GM23338 (cell line): ENCODE measurements around the gene PKD2L2.

ENCODE experiments used
- CREB1 ChIP-seq: fragments of 250-450 bp; sonication (Bioruptor Pico); IDR thresholded peaks from 2 replicates; pipeline ENCODE4 v1.5.0; 2020; ENCODE audit warnings: low read depth, mild to moderate bottlenecking, moderate library complexity
- EZH2 ChIP-seq: fragments of 200-600 bp; sonication (generic); IDR thresholded peaks from one replicate; pipeline ENCODE4 v1.8.0; 2017; ENCODE audit warnings: antibody characterized with exemption, mild to moderate bottlenecking, low read depth; ENCODE audit not compliant: unreplicated experiment
- EZH2phosphoT487 ChIP-seq: fragments of 200-600 bp; sonication (generic); IDR thresholded peaks from one replicate; pipeline ENCODE4 v1.8.1; 2018; ENCODE audit warnings: antibody characterized with exemption; ENCODE audit not compliant: unreplicated experiment
- POLR2AphosphoS5 ChIP-seq: IDR thresholded peaks from 2 replicates; pipeline ENCODE4 v1.6.1; 2016; ENCODE audit warnings: antibody characterized with exemption, low read depth
- TF ChIP-seq, protein P1 (sequence below), 2 experiments: fragments of 200-600 bp in 1 of 2; sonication (generic) in 1 of 2; conservative IDR thresholded peaks; 2 replicates each; pipeline versions ENCODE4 v1.5.1 to v1.6.1; 2016 to 2017; ENCODE audit warnings: antibody characterized with exemption in 2 of 2, low read depth in 2 of 2, mild to moderate bottlenecking in 2 of 2, moderate library complexity in 1 of 2
- TF ChIP-seq, protein P2 (sequence below): IDR thresholded peaks from one replicate; pipeline ENCODE4 v1.6.1; 2018; ENCODE audit warnings: antibody characterized with exemption; ENCODE audit not compliant: unreplicated experiment

DNA sequence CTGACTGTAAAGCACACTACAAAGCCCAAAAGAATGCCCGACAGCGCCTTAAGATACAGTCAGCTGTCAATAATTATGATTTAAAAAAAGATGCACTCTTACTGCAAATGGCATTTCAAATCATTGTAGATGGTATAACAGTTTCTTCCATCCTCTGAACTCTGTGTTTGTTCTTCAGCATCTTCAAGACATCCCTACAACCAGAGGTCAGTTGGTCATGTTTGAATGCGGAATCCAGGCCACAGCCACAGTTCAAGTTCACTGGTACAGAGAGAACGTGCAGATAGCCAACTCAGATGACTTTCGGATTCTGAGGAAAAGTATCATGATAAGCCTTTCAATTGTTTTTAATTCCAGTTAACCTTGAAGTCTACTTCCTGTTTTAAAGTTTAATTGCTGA lies 30.3 kb upstream of the PKD2L2 start:
- TF ChIP-seq EZH2: no peak
- TF ChIP-seq, protein P1, sequence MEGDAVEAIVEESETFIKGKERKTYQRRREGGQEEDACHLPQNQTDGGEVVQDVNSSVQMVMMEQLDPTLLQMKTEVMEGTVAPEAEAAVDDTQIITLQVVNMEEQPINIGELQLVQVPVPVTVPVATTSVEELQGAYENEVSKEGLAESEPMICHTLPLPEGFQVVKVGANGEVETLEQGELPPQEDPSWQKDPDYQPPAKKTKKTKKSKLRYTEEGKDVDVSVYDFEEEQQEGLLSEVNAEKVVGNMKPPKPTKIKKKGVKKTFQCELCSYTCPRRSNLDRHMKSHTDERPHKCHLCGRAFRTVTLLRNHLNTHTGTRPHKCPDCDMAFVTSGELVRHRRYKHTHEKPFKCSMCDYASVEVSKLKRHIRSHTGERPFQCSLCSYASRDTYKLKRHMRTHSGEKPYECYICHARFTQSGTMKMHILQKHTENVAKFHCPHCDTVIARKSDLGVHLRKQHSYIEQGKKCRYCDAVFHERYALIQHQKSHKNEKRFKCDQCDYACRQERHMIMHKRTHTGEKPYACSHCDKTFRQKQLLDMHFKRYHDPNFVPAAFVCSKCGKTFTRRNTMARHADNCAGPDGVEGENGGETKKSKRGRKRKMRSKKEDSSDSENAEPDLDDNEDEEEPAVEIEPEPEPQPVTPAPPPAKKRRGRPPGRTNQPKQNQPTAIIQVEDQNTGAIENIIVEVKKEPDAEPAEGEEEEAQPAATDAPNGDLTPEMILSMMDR (conservative IDR thresholded peaks at IDR 0.05; ENCODE audit: low read depth in 2 of 2): no peak
- TF ChIP-seq POLR2AphosphoS5: no peak
- no peak for TF ChIP-seq CREB1 (CRISPR knock-in tag)
- no peak for TF ChIP-seq EZH2phosphoT487
- TF ChIP-seq, protein P2, sequence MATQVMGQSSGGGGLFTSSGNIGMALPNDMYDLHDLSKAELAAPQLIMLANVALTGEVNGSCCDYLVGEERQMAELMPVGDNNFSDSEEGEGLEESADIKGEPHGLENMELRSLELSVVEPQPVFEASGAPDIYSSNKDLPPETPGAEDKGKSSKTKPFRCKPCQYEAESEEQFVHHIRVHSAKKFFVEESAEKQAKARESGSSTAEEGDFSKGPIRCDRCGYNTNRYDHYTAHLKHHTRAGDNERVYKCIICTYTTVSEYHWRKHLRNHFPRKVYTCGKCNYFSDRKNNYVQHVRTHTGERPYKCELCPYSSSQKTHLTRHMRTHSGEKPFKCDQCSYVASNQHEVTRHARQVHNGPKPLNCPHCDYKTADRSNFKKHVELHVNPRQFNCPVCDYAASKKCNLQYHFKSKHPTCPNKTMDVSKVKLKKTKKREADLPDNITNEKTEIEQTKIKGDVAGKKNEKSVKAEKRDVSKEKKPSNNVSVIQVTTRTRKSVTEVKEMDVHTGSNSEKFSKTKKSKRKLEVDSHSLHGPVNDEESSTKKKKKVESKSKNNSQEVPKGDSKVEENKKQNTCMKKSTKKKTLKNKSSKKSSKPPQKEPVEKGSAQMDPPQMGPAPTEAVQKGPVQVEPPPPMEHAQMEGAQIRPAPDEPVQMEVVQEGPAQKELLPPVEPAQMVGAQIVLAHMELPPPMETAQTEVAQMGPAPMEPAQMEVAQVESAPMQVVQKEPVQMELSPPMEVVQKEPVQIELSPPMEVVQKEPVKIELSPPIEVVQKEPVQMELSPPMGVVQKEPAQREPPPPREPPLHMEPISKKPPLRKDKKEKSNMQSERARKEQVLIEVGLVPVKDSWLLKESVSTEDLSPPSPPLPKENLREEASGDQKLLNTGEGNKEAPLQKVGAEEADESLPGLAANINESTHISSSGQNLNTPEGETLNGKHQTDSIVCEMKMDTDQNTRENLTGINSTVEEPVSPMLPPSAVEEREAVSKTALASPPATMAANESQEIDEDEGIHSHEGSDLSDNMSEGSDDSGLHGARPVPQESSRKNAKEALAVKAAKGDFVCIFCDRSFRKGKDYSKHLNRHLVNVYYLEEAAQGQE: no peak
